Dedifferentiated amniotic fluid mesenchymal stem cell (primary cell): Measurements from ENCODE around the gene TOMM20L.
A peak's percentile ranks its signal among the peaks of the same experiment; 100 is the strongest.

Experiments
- DNase-seq: peaks from one replicate; pipeline ENCODE4 v3.0.0-alpha.2; 2016; ENCODE audit errors: extremely low spot score

Gene TOMM20L

DNA sequence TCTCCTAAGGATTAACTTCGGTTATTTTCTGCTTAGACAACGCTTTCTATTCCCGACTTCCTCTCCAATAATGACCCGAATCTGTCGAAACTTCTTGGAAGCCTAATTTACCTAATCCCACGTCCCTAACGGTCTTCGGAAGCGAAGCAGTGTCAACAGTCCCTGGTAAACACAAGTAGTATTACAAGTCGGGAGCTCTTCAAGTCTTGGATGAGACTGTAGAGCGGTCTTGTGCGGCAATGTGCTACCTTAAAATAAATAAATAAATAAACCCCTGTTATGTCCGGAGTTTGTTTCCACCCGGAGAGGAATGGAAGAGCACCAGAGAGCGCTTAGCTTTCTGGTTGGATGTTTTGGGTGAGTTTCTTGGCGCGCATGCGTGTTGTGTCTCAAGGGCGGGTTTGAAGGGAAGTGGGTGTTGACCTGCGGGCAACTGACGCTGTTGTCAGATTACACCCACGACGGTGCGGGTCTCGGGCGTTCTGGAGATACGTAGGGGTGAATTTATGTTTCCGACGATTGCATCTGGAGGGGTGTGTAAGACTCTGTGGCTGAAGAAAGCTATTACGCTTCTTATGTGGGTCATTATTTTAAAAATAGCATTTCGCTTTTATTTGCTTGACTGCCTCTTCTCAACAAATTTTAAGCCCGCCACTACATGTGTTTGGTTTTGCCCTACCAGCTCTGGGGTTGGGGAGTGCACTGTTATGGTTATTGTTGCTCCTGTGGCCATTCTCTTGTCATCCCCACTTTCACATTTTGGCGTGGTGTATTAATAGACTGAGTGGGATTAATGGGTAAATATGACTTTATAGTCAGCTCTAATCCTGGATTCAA is 31.8 kb downstream of the TOMM20L start, which contains the start of the genes KIAA0586 and TIMM9:
Gene KIAA0586 (plus strand): TSS at position 439 of the 837 bp plus-strand sequence. CDS start 546 bp downstream, outside the sequence.
Gene TIMM9 (minus strand): TSS at position 251 of the 837 bp plus-strand sequence. CDS start 15,586 bp downstream, outside the sequence.
- peak; percentile 99 for DNase-seq

DNA sequence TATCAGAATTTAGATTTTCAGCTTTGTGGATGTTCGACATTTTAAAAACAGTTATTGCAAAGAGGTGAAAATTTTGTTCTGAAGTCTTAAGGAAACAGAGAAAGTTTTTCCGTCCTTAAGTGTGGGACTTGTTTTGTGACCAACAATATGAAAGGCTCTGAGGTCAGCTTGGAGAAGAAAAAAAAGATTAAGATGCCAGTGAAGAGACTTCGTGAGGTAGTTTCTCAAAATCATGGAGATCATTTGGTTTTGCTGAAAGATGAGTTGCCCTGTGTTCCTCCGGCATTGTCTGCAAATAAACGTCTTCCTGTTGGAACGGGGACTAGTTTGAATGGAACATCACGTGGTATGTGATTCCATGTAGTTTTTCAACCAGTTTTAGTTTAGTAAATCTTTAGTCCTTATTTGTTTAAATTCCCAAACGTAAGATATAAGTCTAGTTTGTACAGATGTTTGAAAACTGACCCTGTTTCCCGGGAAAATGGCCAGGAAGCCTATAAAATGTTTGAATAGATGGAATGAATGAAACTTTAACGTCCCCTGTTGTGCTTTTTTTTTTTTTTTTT is 32.5 kb downstream of the TOMM20L start:
- peak; percentile 24 for DNase-seq

- peak; percentile 22 for DNase-seq
These were observed 34.4 kb downstream of the TOMM20L start for GRCh38 chr14:58430156-58430555.

DNA sequence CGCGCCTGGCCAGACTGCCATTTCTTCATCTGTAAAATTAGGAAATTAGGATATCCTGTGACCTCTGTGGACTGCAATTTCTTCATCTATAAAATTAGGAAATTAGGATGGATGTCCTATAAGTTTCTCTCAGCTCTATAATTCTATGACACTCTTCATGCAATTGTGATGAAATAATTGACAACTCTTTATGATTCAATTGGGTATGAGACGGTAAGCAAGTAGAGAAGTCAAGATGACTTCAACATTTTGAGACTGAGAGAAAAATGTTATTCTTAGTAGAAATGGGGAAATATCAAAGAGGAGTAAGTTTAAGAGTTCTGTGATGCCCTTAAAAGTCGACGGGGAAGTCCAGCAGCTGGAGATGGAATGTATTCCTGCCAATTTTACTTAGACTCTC is 43.7 kb downstream of the TOMM20L start:
- no peak for DNase-seq

DNA sequence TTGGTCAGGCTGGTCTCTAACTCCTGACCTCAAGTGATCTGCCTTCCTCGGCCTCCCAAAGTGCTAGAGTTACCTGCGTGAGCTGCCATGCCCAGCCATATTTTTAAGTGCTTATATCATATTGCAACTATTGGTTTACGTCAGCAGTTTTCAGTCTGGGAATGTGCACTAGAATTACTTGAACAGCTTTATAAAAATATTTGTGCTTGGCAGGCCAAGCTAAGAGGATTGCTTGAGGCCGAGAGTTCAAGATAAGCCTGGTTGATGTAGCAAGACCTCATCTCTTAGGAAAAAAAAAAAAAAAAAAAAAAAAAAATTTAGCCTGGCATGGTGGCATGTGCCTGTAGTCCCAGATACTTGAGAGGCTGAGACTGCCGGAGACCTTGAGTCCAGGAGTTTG is 48.9 kb downstream of the TOMM20L start:
- no peak for DNase-seq

- peak; percentile 31 for DNase-seq
These were observed 60.0 kb downstream of the TOMM20L start for GRCh38 chr14:58455593-58456265.
